HG03521 (cell line): ENCODE data around the gene CLIP2.
"Not testable (repeated sequence)": the region's sequence is repeated elsewhere in the genome, so short reads cannot be mapped to it uniquely, and the experiment has no call there.

Source experiments
- ATAC-seq: cut with Tn5 transposase; IDR thresholded peaks from one replicate; pipeline ENCODE4 v1.9.1; 2021; ENCODE audit warnings: mild to moderate bottlenecking, moderate library complexity; ENCODE audit not compliant: unreplicated experiment

The CLIP2 gene

DNA sequence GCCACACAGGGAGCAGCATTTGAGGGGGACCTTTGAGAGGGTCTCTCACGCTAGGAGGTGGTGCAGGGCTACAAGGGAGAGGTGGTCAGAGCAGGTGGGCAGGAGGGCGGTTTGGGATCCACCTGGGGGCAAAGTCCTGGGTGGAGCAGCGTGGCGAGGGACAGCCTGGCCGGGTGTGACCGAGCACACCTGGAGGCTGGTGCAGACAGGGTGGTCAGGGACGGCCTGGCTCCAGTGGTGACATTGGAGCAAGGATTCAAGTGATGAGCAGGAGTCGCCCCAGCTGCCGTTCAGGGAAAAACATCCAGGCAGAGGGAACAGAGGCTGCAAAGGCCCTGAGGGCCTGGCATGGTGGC lies 36.0 kb downstream of the CLIP2 start:
- ATAC-seq: no peak

DNA sequence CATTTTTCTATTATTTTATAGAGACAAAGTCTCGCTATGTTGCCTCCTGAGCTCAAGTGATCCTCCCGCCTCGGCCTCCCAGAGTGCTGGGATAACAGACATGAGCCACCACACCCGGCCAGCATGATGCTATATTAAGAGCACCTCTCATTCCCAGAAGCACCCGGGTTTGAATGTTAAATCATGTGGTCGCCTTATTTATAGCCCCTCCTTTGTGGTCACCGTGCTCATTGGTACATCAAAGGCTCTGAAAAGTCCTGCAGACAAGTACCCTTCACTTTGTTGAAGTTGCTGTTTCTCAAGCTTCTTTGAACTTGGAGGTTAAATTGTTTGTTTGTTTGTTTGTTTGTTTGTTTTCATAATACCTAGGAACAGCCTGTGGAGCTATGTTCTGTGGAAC lies 40.0 kb downstream of the CLIP2 start:
- ATAC-seq: no peak

DNA sequence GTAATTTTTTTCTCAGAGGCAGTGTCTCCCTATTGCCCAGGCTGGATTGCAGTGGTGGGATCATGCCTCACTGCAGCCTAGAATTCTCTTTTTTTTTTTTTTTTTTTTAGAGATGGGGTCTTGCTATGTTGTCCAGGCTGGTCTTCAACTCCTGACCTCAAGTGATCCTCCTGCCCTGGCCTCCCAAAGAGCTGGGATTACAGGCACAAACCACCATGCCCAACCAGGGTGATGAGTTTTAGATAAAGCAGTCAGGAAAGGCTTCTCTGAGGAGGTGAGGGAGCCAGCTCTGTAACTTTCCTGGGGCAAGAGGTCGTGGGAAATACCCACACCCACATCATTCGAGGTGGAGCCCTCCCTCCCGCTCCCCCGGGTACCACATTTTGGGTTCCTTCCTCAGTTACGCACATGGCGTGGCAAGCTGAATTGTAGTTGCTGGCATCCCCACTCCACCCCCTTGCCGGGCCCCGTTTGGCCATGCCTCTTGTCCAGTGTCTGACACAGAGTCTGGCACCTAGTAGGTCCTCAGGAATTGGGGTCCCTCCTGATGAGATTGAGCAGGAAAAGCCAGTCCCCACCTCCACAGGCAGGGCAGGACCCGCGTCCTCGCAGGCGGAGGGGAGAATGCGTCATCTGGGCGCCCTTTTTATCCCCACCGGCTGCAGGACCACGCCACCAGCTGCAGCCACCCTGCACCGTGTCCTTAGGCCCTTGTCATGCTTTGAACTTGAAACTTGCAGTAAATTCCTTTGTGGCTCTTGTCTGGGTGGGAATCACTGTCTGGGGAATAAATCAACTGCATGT lies 43.4 kb downstream of the CLIP2 start:
- no peak for ATAC-seq

DNA sequence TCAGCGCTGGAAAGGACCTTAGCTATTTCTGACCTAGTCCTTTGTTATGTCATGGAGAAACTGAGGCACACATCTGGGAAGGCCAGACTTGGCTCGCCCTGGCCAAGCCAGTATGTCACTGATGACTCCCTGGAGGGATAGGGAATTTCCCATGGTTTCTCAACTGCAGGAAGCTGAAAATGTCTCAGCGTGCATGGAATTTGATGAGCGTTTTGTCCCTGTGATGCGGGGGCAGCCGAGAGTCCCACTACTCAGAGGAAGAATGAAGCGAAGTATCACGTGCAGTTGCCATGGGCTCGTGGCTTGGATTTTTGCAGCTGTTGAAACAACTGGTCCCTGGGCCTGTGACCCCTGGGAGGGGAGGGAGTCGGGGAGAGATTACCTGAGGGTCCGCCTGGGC lies 44.8 kb downstream of the CLIP2 start:
- ATAC-seq: no peak

DNA sequence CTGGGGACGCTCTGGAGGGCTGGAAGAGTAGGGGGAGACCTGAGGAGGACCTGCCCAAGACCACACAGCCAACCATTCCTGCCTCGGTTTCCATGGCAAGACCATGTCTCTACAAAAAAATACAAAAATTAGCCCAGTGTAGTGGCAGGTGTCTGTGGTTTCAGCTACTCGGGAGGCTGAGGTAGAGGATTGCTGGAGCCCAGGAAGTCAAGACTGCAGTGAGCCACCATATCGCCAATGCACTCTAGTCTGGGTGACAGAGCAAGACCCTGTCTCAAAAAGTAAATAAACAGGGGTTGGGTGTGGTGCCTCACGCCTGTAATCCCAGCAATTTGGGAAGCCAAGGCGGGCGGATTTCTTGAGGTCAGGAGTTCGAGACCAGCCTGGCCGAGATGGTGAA lies 48.7 kb downstream of the CLIP2 start:
- ATAC-seq: no peak

DNA sequence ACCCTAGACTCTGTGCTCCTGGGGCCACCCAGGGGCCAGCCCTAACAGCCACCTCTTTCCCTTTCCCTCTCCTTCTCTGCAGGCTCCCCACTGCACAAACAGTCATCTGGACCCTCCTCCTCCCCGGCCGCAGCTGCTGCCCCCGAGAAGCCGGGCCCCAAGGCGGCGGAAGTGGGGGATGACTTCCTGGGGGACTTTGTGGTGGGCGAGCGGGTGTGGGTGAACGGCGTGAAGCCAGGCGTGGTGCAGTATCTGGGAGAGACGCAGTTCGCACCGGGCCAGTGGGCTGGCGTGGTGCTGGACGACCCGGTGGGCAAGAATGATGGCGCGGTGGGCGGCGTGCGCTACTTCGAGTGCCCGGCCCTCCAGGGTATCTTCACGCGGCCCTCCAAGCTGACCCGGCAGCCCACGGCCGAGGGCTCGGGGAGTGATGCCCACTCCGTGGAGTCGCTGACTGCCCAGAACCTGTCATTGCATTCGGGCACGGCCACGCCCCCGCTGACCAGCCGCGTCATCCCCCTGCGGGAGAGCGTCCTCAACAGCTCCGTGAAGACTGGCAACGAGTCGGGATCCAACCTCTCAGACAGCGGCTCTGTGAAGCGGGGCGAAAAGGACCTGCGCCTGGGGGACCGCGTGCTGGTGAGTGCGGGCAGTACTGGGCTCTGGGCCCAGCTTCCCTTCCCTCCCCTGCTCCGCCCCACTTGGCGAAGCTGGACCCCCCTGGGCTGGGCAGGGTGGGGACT lies 49.3 kb downstream of the CLIP2 start:
- ATAC-seq: no peak

DNA sequence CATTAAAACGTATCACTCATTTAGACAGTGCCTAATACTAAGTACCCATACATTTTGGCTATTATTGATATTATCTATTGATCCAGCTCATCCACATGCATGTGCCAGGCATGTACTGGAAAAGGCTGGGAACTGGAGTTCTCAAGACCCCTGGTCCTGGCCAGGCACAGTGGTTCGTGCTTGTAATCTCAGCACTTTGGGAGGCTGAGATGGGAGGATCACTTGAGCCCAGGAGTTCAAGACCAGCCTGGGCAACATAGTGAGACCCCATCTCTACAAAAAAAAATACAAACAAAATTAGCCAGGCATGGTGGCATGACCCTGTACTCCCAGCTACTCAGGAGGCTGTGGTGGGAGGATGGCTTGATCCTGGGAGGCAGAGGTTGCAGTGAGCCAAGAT lies 50.4 kb downstream of the CLIP2 start:
- not testable (repeated sequence) for ATAC-seq

DNA sequence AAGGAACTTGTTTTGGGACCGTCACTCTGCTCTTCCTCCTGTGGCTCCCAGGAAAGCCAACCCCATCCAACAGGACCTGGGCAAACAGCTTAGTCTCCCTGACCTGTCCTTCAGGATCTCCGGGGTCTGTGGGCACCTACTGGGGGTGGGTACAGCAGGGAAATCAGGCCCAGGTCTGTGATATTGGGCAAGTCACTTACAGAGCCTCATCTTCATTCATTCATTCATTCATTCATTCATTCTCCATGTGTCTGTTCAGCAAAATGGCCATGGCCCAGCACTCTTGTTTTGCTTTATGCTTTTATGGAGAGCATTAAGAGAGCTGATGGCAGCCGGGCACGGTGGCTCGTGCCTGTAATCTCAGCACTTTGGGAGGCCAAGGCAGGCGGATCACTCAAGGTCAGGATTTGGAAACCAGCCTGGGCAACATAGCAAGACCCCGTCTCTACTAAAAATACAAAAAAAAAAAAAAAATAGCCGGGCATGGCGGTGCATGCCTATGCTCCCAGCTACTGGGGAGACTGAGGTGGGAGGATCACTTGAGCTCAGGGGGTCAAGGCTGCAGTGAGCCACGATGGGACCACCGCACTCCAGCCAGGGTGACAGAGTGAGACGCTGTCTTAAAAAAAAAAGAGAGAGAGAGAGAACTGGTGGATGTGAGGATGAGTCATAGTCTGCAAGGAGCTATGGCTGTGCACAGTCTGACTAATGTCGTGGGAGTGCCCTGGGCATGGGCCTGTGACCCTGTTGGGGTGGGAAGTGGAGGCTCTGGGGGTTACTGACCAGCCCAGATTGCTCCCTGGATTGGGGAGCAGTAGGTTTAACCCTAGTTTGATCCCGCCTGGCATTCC lies 54.3 kb downstream of the CLIP2 start:
- no peak for ATAC-seq

DNA sequence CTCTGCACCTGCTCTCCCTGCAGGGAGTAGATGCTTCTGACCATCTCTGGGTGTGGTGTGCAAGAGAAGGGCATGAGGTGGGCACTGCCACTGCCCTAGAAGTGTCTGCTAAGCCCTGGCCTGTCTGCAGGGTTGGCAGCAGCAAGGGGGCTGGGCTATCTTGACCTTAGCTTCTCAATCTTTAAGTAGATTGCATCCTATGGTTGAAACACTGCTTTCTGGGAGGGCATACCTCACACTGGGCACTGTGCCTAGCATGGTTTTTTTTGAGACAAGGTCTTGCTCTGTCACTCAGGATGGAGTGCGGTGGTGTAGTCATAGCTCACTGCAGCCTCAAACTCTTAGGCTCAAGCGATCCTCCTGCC lies 54.9 kb downstream of the CLIP2 start:
- no peak for ATAC-seq

DNA sequence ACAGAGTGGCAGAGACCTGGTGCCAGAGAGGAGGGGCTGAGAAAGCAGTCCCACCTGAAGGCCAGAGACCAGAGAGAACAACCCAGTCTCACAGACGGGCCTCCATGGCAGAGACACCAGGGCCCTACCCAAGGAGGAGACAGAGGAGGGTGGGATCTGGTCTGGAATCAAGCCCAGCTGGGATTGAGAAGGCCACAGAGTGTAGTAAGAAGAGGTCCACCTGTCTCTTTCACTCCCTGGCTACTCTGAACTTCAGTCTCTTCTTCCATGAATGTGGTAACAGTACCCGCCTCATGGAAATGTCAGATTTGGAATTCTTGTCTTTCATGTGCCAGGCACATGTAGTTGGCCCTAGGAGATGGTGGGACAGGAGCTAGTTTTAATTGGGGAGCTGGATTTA lies 55.6 kb downstream of the CLIP2 start:
- ATAC-seq: no peak

DNA sequence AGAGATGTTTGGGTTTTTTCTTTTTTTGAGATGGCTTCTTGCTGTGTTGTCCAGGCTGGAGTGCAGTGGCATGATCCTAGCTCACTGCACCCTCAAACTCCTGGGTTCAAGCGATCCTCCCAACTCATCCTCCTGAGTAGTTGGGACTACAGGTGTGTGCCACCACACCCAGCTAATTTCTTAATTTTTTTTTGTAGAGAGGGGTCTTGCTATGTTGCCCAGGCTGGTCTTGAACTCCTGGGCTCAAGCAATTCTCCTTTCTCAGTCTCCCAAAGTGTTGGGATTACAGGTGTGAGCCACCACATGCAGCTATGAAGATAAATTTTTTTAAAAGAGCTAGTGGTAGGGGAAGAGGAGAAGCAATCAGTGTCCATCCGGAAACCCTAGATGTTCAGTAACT lies 56.8 kb downstream of the CLIP2 start:
- no peak for ATAC-seq

DNA sequence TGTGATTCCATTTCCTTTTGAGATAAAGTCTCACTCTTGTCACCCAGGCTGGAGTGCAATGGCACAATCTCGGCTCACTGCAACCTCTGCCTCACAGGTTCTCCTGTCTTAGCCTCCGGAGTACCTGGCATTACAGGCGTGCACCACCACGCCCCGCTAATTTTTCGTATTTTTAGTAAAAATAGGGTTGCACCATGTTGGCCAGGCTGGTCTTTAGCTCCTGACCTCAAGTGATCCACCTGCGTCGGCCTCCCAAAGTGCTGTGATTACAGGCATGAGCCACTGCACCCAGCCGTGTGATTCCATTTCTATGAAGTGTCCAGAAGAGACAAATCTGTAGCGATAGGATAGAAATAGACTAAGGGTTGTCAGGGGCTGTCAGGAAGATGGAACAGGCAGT lies 60.4 kb downstream of the CLIP2 start:
- ATAC-seq: no peak

DNA sequence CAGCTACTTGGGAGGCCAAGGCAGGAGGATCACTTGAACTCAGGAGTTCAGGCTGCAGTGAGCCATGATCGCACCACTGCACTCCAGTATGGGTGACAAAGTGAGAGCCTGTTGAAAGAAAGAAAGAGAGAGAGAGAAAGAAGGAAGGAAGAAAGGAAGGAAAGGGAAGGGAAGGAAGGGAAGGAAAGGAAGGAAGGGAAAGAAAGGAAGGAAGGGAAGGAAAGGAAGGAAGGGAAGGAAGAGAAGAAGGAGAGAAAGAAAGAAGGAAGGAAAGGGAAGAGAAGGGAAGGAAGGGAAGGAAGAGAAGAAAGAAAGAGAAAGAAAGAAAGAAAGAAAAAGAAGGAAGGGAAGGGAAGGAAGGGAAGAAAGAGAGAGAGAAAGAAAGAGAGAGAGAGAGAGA lies 61.5 kb downstream of the CLIP2 start:
- no peak for ATAC-seq

DNA sequence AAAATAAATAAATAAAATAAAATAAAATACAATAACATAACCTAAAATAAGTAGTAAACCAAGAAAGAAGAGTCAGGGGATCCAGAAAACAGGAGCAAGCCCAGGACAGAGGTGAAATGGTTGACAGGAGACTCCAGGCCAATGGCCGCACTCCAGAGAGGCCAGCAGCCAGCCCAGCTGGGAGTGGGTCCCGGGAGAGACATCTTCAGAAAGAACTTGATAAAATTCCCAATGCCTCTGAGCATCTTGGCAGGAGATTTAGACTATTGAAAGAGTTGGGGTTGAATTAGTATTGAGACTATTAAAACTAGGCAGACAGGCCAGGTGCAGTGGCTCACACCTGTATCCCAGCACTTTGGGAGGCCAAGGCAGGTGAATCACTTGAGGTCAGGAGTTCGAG lies 62.6 kb downstream of the CLIP2 start:
- no peak for ATAC-seq

DNA sequence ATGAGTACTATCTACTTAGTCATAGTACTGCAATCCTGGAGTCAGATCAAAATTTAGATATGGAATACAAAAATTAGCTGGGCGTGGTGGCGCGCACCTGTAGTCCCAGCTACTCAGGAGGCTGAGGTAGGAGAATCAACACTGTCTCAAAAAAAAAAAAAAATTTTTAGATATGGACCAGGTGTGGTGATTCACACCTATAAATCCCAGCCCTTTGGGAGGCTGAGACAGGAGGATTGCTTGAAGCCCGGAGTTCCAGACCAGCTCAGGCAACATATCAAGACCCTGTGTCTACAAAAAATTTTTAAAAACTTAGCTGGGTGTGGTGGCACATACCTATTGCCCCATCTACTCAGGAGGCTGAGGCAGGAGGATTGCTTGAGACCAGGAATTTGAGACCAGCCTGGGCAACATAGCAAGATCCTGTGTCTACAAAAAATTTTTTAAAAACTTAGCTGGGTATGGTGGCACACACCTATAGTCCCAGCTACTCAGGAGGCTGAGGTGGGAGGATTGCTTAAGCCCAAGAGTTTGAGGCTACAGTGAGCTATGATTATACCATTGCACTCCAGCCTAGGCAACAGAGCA lies 63.4 kb downstream of the CLIP2 start:
- not testable (repeated sequence) for ATAC-seq

DNA sequence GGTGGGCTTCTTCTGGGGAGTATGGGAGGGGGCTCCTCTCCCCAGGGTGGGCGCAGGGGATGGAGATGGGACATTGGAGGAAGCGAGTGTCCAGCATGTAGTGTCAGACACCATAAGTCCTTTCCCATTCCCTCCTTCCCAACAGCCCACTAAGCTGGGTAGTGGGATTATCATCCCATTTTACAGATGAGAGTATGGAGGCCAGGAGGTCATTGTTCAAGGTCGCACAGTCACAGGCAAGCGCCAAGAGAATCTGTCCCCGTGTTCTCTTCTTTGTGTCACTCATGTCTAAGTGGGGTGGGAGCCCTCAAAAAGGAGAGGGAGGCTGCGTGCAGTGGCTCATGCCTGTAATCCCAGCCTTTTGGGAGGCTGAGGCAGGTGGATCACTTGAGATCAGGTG lies 64.8 kb downstream of the CLIP2 start:
- no peak for ATAC-seq

DNA sequence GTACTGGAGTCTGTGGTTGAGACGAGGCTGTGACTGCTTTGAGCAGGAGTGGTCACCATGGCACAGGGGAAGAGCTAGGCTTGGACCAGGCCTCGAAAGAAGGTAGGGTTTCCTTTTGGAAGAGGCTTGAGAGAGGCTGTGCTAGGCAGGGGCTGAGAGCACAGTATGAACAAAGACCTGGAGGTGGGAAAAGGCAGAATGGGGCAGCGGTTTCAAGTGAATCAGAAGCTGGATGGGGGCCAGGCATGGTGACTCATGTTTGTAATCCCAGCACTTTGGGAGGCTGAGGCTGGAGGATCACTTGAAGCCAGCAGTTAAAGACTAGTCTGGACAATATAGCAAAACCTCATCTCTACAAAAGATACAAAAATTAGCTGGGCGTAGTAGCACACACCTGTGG lies 65.9 kb downstream of the CLIP2 start:
- ATAC-seq: no peak

DNA sequence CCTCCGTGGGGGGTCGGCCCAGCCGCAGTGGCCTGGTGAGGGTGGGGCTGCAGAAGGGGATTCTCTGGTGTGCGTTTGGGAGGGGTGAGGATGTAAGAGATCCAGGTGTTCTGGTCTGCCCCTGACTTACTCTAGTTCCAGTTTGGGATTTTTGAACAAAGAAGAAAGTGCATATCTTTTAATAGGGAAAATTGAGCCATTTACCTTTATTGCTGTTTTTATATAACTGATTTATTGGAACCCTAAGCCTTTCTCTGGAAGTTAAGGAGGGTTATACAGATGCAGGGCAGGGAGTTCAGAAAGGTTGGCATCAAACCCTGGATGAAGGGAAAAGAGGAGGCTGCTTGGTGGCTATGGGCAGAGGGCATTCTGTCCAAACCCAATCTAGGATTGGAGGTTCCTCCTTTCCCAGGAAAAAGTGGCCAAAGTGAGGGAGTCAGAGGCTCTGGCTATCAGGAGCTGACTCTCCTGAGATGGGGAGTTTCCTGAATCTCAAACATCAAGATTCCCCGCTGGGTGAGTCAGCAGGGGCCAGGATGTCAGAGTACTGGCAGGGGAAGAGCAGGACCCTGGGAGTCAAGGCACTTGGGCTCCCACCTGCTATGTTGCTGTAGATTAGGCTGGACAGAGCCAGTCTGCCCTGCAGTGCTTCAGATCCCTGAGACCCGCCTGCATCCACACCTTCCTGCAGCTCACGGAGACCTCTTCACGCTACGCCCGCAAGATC lies 67.5 kb downstream of the CLIP2 start:
- ATAC-seq: no peak

DNA sequence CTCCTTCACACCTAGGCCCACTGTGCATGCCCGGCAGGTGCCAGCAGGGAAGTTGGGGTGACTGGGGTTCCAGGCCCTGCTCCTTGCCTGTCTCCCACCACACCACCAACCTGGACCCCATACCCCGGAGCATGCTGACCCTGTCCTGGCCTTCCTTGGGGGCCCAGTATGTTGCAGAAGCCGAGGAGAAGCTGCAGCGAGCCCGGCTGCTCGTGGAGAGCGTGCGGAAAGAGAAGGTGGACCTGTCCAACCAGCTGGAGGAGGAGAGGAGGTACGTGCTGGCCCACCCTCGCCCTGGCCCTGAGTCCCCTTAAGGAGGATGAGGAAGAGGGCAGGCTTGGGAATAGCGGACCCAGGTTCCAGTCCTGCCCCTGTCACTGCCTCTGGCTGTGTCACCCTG lies 70.8 kb downstream of the CLIP2 start:
- ATAC-seq: no peak

DNA sequence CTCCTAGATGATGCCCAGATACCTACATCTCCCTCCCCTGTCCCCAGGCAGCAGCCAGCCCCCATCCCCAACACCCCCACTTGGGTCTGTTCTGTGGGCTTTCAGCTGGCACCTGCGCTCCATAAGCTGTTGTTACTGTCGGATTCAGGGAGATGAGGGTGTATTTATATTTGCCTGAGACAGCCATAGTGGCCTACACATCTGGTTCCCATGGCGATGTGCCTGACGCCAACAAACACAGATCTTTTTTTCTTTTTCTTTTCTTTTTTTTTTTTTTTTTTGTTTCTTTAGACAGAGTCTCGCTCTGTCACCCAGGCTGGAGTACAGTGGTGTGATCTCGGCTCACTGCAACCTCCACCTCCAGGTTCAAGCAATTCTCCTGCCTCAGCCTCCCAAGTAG lies 73.1 kb downstream of the CLIP2 start:
- ATAC-seq: no peak

DNA sequence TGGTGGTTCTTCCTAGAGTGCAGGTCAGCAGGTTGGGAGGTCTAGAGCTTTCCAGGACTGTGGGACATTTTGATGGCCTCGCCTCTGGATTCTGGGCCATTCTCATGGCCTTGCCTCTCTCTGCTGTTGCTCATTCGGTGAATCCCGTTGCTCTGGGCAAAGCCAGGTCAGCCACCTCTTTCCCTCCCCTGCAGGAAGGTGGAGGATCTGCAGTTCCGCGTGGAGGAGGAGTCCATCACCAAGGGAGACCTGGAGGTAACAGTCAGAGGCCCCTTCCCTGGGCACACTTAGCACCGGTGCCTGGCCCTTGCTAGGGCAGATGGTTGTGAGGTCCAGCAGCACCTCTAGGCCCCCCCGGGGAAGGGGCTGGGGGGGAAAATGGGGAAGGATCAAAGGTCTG lies 74.9 kb downstream of the CLIP2 start:
- ATAC-seq: no peak
